Measurements from ENCODE around the gene COL18A1.
"Not testable (repeated sequence)": the region's sequence is repeated elsewhere in the genome, so short reads cannot be mapped to it uniquely, and the experiment has no call there.

COL18A1 gene

DNA sequence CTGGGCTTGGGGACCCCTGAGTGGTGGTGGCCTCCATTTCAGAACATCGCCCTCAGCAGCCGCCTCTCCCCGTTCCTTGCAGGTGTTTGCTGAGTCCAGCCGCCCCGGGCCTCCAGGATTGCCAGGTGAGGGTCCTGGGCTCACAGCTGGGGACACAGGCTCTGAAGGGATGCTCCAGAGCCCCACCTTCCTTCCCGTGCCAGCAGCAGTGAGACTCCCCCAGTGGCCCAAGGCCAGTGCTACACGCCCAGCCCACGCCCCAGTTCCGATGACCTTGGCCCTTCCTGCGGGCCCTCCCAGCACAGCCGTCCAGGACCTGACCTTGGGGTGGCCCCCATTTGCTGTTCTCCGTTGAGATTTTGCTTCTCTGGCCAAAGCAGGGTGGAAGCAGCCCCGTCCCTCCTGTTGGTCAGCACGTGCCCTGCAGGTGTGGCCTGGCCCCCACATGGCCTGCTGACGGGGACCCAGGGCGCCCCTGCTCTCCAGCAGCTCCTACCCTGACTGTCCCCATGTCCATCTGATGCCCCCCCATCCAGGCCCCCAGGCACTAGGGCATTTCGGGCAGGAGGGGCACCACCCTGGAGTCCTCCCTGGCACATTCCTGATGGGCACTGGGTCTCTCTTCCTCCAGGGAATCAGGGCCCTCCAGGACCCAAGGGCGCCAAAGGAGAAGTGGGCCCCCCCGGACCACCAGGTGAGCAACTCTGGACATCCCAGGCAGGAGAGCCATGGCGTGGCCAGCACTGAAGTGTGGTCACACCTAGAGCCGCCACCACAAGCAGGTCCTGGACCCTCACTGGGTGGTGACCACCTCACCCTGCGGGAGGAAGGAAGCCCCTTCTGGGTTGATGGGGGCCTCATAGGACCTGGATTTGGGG is 92.2 kb downstream of the COL18A1 start:
- no peak for DNase-seq

- no peak for DNase-seq
Observed at GRCh38 chr21:45497846-45498645, 93.1 kb downstream of the COL18A1 start.

- DNase-seq = no peak
Observed at GRCh38 chr21:45498646-45499000, 93.7 kb downstream of the COL18A1 start.

GRCh38 chr21:45499201-45499750 is 94.3 kb downstream of the COL18A1 start:
- DNase-seq = no peak

- DNase-seq = no peak
Observed at GRCh38 chr21:45499970-45500577, 95.1 kb downstream of the COL18A1 start.

GRCh38 chr21:45501081-45502005 is 96.4 kb downstream of the COL18A1 start:
- DNase-seq = not testable (repeated sequence)

GRCh38 chr21:45502006-45502345 is 97.0 kb downstream of the COL18A1 start:
- DNase-seq = no peak

DNA sequence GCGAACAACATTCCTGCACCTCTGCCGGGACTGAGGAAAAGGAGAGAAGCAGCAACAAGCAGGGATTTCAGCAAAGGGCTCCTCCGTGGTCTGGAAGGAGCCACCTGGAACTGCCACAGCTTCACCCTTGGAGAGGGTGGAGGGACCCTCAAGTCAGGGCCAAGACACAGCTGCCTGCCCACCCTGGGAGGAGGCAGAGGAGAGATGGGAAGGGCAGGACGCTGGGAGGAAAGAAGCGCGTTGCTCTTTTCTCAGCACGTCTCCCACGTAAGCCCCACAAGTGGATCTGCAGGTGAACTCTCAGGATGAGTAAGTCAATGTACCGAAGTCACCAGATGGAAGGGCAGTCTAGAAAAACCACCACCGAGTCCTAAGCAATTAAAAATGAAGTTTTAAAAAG is 97.6 kb downstream of the COL18A1 start:
- no peak for DNase-seq

GRCh38 chr21:45503226-45503625 is 98.3 kb downstream of the COL18A1 start:
- DNase-seq = not testable (repeated sequence)

- no peak for DNase-seq
Observed at GRCh38 chr21:45504021-45504515, 99.1 kb downstream of the COL18A1 start.

GRCh38 chr21:45504516-45505415 is 99.8 kb downstream of the COL18A1 start:
- no peak for DNase-seq

- DNase-seq = no peak
Observed at GRCh38 chr21:45505416-45506021, 100.6 kb downstream of the COL18A1 start.

DNA sequence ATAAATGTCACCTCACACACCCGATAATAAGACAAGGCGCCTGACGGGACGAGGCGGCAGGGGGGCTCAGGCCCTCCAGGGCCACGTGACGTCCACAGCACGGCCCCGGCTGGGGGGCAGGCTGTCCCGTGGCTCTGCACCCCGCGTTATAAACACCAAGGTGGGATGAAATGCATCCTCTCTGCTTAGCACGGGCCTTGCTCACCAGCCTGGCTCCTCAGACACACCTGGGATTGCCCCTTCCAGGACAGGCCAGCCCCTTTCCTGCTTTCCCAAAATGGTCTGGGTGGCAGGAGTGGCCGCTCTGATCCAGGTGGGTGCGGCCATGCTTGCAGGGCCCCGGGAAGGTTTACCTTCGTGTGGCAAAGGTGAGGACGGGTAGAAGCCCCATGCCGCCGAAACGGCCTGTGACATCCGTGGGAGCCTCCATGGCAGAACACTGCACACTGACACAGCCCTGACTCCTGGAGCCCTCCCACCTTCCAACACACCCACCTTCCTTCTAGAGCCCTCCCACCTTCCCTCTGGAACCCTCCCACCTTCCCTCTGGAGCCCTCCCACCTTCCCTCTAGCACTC is 101.4 kb downstream of the COL18A1 start:
- no peak for DNase-seq

GRCh38 chr21:45506836-45507522 is 102.0 kb downstream of the COL18A1 start:
- DNase-seq = no peak

DNA sequence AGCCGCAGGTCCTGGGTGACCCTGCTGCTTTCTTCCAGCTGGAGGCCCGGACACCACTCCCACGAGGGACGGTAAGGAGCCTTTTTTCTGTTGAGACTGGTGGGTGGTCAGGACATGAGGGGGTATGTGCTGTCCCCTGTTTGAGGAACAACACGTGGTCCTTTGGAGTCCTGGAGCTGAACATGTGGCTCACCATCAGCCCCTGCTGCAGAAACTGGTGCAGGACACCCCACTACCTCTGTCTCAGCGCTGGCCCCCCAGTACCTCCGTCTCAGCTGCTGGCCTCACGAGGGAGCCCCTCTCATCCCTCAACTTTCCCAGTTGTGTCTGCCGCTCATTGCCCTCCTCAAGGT is 102.5 kb downstream of the COL18A1 start:
- DNase-seq = no peak

- DNase-seq = no peak
Observed at GRCh38 chr21:45507888-45508508, 103.0 kb downstream of the COL18A1 start.

GRCh38 chr21:45508607-45509565 is 103.9 kb downstream of the COL18A1 start:
- DNase-seq = no peak

Measured in activated gamma-delta T cell (primary cell).